WTC11 (cell line): ENCODE results near the gene ZIC5. TPM values are rescaled to one million over a fixed set of nuclear protein-coding genes. Genes with fewer than 3 reads are reported as not detected.

Experiments
- ATAC-seq: fragments of 200-7000 bp; cut with Tn5 transposase; 2 replicates; pipeline ENCODE4 v1.10.0; 2021; ENCODE audit warnings: mild to moderate bottlenecking, moderate library complexity
- CTCF ChIA-PET: fragments of 300-600 bp; sonication (Branson Sonifier 250); formaldehyde crosslinking; loops from one replicate; lab custom pipeline; 2021; ENCODE audit warnings: antibody characterized with exemption; lab: Charles Lee
- POLR2A ChIA-PET: fragments of 350-600 bp; sonication (Branson Sonifier 250); formaldehyde crosslinking; loops from one replicate; lab custom pipeline; 2021; ENCODE audit warnings: antibody characterized with exemption; lab: Charles Lee
- DNase-seq: peaks from one replicate; pipeline ENCODE4 v3.0.0; 2021; ENCODE audit warnings: low spot score
- H3K27ac Mint-ChIP-seq: 2 replicates; pipeline ENCODE4 v1.8.0; 2021; ENCODE audit warnings: mixed read lengths
- H3K27me3 Mint-ChIP-seq: 2 replicates; pipeline ENCODE4 v1.8.0; 2021; ENCODE audit warnings: low read depth, mild to moderate bottlenecking, moderate library complexity, mixed read lengths
- H3K36me3 Mint-ChIP-seq: 2 replicates; pipeline ENCODE4 v1.8.0; 2021; ENCODE audit warnings: mixed read lengths
- H3K4me1 Mint-ChIP-seq: 2 replicates; pipeline ENCODE4 v1.8.0; 2022; ENCODE audit warnings: mixed read lengths
- H3K4me3 Mint-ChIP-seq: 2 replicates; pipeline ENCODE4 v1.8.0; 2021; ENCODE audit warnings: mild to moderate bottlenecking, moderate library complexity, mixed read lengths
- H3K9me3 Mint-ChIP-seq: 2 replicates; pipeline ENCODE4 v1.8.0; 2021; ENCODE audit warnings: mixed read lengths
- AR ChIP-seq: fragments of 250-450 bp; sonication (Bioruptor Pico); IDR thresholded peaks from 2 replicates; pipeline ENCODE4 v1.9.0; 2021; ENCODE audit warnings: mild to moderate bottlenecking
- ARID4B ChIP-seq: sonication (generic); formaldehyde crosslinking; IDR thresholded peaks from 2 replicates; pipeline ENCODE4 v1.8.0; 2023; ENCODE audit warnings: missing genetic modification reagents, mild to moderate bottlenecking, borderline replicate concordance
- CBFB ChIP-seq: sonication (generic); formaldehyde crosslinking; IDR thresholded peaks from 2 replicates; pipeline ENCODE4 v1.8.1; 2022; ENCODE audit warnings: mild to moderate bottlenecking, low read depth, missing genetic modification reagents
- CREB1 ChIP-seq: sonication (generic); formaldehyde crosslinking; IDR thresholded peaks from 2 replicates; pipeline ENCODE4 v1.8.0; 2023; ENCODE audit warnings: mild to moderate bottlenecking, missing genetic modification reagents
- E2F1 ChIP-seq: sonication (generic); formaldehyde crosslinking; IDR thresholded peaks from 2 replicates; pipeline ENCODE4 v1.8.0; 2022; ENCODE audit warnings: mild to moderate bottlenecking, missing genetic modification reagents
- GTF2I ChIP-seq: fragments of 250-450 bp; sonication (Bioruptor Pico); conservative IDR thresholded peaks from 2 replicates; pipeline ENCODE4 v1.4.0; 2021; ENCODE audit warnings: mild to moderate bottlenecking
- HMGA2 ChIP-seq: fragments of 250-450 bp; sonication (Bioruptor Pico); IDR thresholded peaks from 2 replicates; pipeline ENCODE4 v1.4.0; 2021; ENCODE audit warnings: mild to moderate bottlenecking, moderate library complexity
- HMGXB4 ChIP-seq: sonication (generic); formaldehyde crosslinking; IDR thresholded peaks from 2 replicates; pipeline ENCODE4 v1.8.1; 2023; ENCODE audit warnings: mild to moderate bottlenecking, moderate library complexity, missing genetic modification reagents
- JUN ChIP-seq: sonication (generic); formaldehyde crosslinking; IDR thresholded peaks from 2 replicates; pipeline ENCODE4 v1.8.0; 2023; ENCODE audit warnings: mild to moderate bottlenecking, missing genetic modification reagents
- MLX ChIP-seq: sonication (generic); formaldehyde crosslinking; IDR thresholded peaks from 2 replicates; pipeline ENCODE4 v1.8.1; 2023; ENCODE audit warnings: mild to moderate bottlenecking, missing genetic modification reagents, moderate library complexity
- NFE2L1 ChIP-seq: sonication (generic); formaldehyde crosslinking; IDR thresholded peaks from 2 replicates; pipeline ENCODE4 v1.8.1; 2023; ENCODE audit warnings: missing genetic modification reagents
- NFYB ChIP-seq: sonication (generic); formaldehyde crosslinking; conservative IDR thresholded peaks from 2 replicates; pipeline ENCODE4 v1.8.0; 2022; ENCODE audit warnings: low read depth, missing genetic modification reagents
- NR2C2 ChIP-seq: sonication (generic); formaldehyde crosslinking; IDR thresholded peaks from 2 replicates; pipeline ENCODE4 v1.8.0; 2022; ENCODE audit warnings: mild to moderate bottlenecking, missing genetic modification reagents
- OVOL2 ChIP-seq: fragments of 250-450 bp; sonication (Bioruptor Pico); IDR thresholded peaks from 2 replicates; pipeline ENCODE4 v1.9.0; 2021; ENCODE audit warnings: mild to moderate bottlenecking, borderline replicate concordance
- PREB ChIP-seq: sonication (generic); formaldehyde crosslinking; IDR thresholded peaks from 2 replicates; pipeline ENCODE4 v1.8.1; 2022; ENCODE audit warnings: mild to moderate bottlenecking, missing genetic modification reagents, moderate library complexity, borderline replicate concordance
- SOX15 ChIP-seq: fragments of 250-450 bp; sonication (Bioruptor Pico); IDR thresholded peaks from 2 replicates; pipeline ENCODE4 v1.9.0; 2021; ENCODE audit warnings: mild to moderate bottlenecking
- TCF7 ChIP-seq: sonication (generic); formaldehyde crosslinking; IDR thresholded peaks from 2 replicates; pipeline ENCODE4 v1.8.0; 2022; ENCODE audit warnings: mild to moderate bottlenecking, low read depth, missing genetic modification reagents, moderate library complexity
- TP53 ChIP-seq: sonication (generic); formaldehyde crosslinking; IDR thresholded peaks from 2 replicates; pipeline ENCODE4 v1.8.1; 2023; ENCODE audit warnings: mild to moderate bottlenecking, missing genetic modification reagents
- ZMAT4 ChIP-seq: fragments of 250-450 bp; sonication (Bioruptor Pico); IDR thresholded peaks from 2 replicates; pipeline ENCODE4 v1.9.0; 2021; ENCODE audit warnings: mild to moderate bottlenecking
- ZNF396 ChIP-seq: fragments of 250-450 bp; sonication (Bioruptor Pico); IDR thresholded peaks from 2 replicates; pipeline ENCODE4 v1.8.0; 2021; ENCODE audit warnings: mild to moderate bottlenecking, moderate library complexity, borderline replicate concordance
- total RNA-seq: library from RNA; stranded (reverse); gene quantifications from 3 replicates; pipeline ENCODE4 v1.2.3, GENCODE V29; 2021

ZIC5 gene
- total RNA-seq, 1 experiment from 2014 or later, result 46.4 TPM

- no peak for TF ChIP-seq ZNF396 (CRISPR knock-in tag)
- no peak for TF ChIP-seq OVOL2 (CRISPR knock-in tag)
- TF ChIP-seq ZMAT4 (CRISPR knock-in tag), result no peak
- no peak for TF ChIP-seq JUN (CRISPR knock-in tag)
Observed at GRCh38 chr13:99977912-99978798, 6.6 kb upstream of the ZIC5 start (continued).

GRCh38 chr13:99977334-99977911, 5.9 kb upstream of the ZIC5 start:
- H3K36me3 Mint-ChIP-seq, result peaks cover under 1% of the 10 kb centered on the region; the same call in 1 of the 2 replicates
- no peaks in the 10 kb centered on the region for H3K9me3 Mint-ChIP-seq
- peaks cover 26% of the 10 kb centered on the region for H3K27me3 Mint-ChIP-seq
- DNase-seq, result no peak
- peak overlapping the region; percentile 70; the same call in 1 of the 2 replicates for H3K27ac Mint-ChIP-seq
- H3K4me3 Mint-ChIP-seq, result peak overlapping the region; percentile 76
- ChIA-PET POLR2A (interaction anchor here (1.0 kb wide), 1 partner anchor 20 kb away, joined by 5 read pairs; no protein-coding TSS in a partner anchor), CTCF (interaction anchor here (0.7 to 1.3 kb wide), 4 partner anchors 18 to 306 kb away, joined by 3 read pairs; no protein-coding TSS in a partner anchor)
- ATAC-seq, result no peak
- peaks cover 60% of the 10 kb centered on the region for H3K4me1 Mint-ChIP-seq
- TF ChIP-seq NFE2L1, result no peak
- TF ChIP-seq ARID4B, result no peak
- TF ChIP-seq AR (CRISPR knock-in tag), result no peak
- no peak for TF ChIP-seq HMGXB4 (CRISPR knock-in tag)
- no peak for TF ChIP-seq CBFB
- no peak for TF ChIP-seq CREB1 (CRISPR knock-in tag)
- no peak for TF ChIP-seq PREB (CRISPR knock-in tag)
- no peak for TF ChIP-seq SOX15 (CRISPR knock-in tag)
- no peak for TF ChIP-seq GTF2I
- TF ChIP-seq ZNF396 (CRISPR knock-in tag), result no peak
- no peak for TF ChIP-seq E2F1 (CRISPR knock-in tag)
- TF ChIP-seq TCF7, result no peak
- no peak for TF ChIP-seq HMGA2 (CRISPR knock-in tag)
- no peak for TF ChIP-seq NFYB (CRISPR knock-in tag)
- no peak for TF ChIP-seq MLX (CRISPR knock-in tag)
- TF ChIP-seq NR2C2 (CRISPR knock-in tag), result no peak
- TF ChIP-seq TP53 (CRISPR knock-in tag), result no peak
